A673 (cell line): ENCODE results near the gene OAS1.

Source experiments
- EZH2 ChIP-seq: fragments of 200-600 bp; sonication (generic); IDR thresholded peaks from 2 replicates; pipeline ENCODE4 v1.6.1; 2017; ENCODE audit warnings: borderline replicate concordance, low read depth, mild to moderate bottlenecking, mixed read lengths, antibody characterized with exemption, low read length; ENCODE audit not compliant: poor library complexity, severe bottlenecking
- TF ChIP-seq, protein P1 (sequence below): fragments of 300-800, 200-600 bp; sonication (generic); conservative IDR thresholded peaks from 2 replicates; pipeline ENCODE4 v1.5.1; 2017; ENCODE audit warnings: low read depth, mild to moderate bottlenecking, antibody characterized with exemption, low read length, moderate library complexity, mixed read lengths

DNA sequence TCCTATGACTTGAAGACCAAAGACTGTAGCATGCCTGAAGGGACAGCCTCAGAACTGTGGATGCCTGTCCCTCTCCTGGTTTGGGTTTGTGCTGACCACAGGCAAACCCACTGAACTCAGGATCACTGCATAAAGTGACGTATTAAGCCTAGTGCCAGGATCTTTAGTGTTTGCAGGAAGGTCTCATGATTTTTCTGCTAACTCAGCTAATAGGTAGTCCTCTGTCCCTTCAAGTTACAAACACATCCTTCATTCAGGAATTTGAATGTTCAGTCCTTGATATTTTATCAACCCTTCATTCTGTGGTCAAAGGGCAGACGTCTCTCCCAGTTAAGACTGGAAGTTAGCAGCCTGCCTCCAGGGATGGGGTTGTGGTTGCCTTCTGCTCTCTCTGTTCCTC is 21.2 kb downstream of the OAS1 start:
- no peak for TF ChIP-seq EZH2
- TF ChIP-seq, protein P1, sequence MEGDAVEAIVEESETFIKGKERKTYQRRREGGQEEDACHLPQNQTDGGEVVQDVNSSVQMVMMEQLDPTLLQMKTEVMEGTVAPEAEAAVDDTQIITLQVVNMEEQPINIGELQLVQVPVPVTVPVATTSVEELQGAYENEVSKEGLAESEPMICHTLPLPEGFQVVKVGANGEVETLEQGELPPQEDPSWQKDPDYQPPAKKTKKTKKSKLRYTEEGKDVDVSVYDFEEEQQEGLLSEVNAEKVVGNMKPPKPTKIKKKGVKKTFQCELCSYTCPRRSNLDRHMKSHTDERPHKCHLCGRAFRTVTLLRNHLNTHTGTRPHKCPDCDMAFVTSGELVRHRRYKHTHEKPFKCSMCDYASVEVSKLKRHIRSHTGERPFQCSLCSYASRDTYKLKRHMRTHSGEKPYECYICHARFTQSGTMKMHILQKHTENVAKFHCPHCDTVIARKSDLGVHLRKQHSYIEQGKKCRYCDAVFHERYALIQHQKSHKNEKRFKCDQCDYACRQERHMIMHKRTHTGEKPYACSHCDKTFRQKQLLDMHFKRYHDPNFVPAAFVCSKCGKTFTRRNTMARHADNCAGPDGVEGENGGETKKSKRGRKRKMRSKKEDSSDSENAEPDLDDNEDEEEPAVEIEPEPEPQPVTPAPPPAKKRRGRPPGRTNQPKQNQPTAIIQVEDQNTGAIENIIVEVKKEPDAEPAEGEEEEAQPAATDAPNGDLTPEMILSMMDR = no peak
